DND-41 (cell line): Measurements from ENCODE around the gene PCDHGA12.
"Not testable (repeated sequence)": the region's sequence is repeated elsewhere in the genome, so short reads cannot be mapped to it uniquely, and the experiment has no call there.

Experiments used
- ATAC-seq: fragments of 200-7000 bp; cut with Tn5 transposase; 3 replicates; pipeline ENCODE4 v1.9.1; 2021; ENCODE audit warnings: low read depth; ENCODE audit not compliant: insufficient read depth
- DNase-seq: peaks from one replicate; pipeline ENCODE4 v3.0.0-alpha.2; 2020
- H2AFZ ChIP-seq: 2 replicates; pipeline ENCODE4 v1.6.0; 2012; ENCODE audit warnings: low read depth, low read length
- H3K27ac ChIP-seq: 2 replicates; pipeline ENCODE4 v1.5.1; 2012; ENCODE audit warnings: low read length, inconsistent platforms
- H3K27me3 ChIP-seq: fragments of 200-600 bp; sonication (generic); 2 replicates; pipeline ENCODE4 v1.6.0; 2012; ENCODE audit warnings: low read length, mild to moderate bottlenecking, inconsistent platforms; ENCODE audit not compliant: insufficient read depth, poor library complexity
- H3K36me3 ChIP-seq: 2 replicates; pipeline ENCODE4 v1.5.1; 2012; ENCODE audit warnings: low read length, inconsistent platforms; ENCODE audit not compliant: insufficient read depth
- H3K4me1 ChIP-seq: 2 replicates; pipeline ENCODE4 v1.5.1; 2012; ENCODE audit warnings: mild to moderate bottlenecking, low read length; ENCODE audit not compliant: insufficient read depth
- H3K4me2 ChIP-seq: 2 replicates; pipeline ENCODE4 v1.6.0; 2012; ENCODE audit warnings: mild to moderate bottlenecking, moderate library complexity, low read length, inconsistent platforms; ENCODE audit not compliant: insufficient read depth
- H3K4me3 ChIP-seq, 2 experiments: fragments of 200-600 bp in 1 of 2; shearing (Covaris generic) in 1 of 2; 2 replicates each; pipeline ENCODE4 v1.5.1; 2012 to 2016; ENCODE audit warnings: inconsistent platforms in 2 of 2, low read length in 2 of 2, mild to moderate bottlenecking in 2 of 2, low read depth in 1 of 2, moderate library complexity in 1 of 2
- H3K79me2 ChIP-seq: 2 replicates; pipeline ENCODE4 v1.6.0; 2012; ENCODE audit warnings: low read length, inconsistent platforms; ENCODE audit not compliant: insufficient read depth
- H3K9ac ChIP-seq: 2 replicates; pipeline ENCODE4 v1.6.0; 2012; ENCODE audit warnings: low read depth, mild to moderate bottlenecking, inconsistent platforms, low read length, moderate library complexity
- H3K9me3 ChIP-seq: 2 replicates; pipeline ENCODE4 v1.5.1; 2012; ENCODE audit warnings: low read length, moderate library complexity, mild to moderate bottlenecking, inconsistent platforms; ENCODE audit not compliant: insufficient read depth, severe bottlenecking
- H4K20me1 ChIP-seq: 2 replicates; pipeline ENCODE4 v1.6.0; 2012; ENCODE audit warnings: low read length; ENCODE audit not compliant: insufficient read depth
- EZH2 ChIP-seq: IDR thresholded peaks from 3 replicates; pipeline ENCODE4 v1.6.1; 2012; ENCODE audit warnings: borderline replicate concordance, low read depth, mild to moderate bottlenecking, moderate library complexity, low read length, inconsistent platforms; ENCODE audit not compliant: severe bottlenecking
- TF ChIP-seq, protein P1 (sequence below): IDR thresholded peaks from 2 replicates; pipeline ENCODE4 v1.5.1; 2012; ENCODE audit warnings: borderline replicate concordance, low read length, moderate library complexity, mild to moderate bottlenecking; ENCODE audit not compliant: poor library complexity, severe bottlenecking; ENCODE audit errors: extremely low read depth

The PCDHGA12 gene

DNA sequence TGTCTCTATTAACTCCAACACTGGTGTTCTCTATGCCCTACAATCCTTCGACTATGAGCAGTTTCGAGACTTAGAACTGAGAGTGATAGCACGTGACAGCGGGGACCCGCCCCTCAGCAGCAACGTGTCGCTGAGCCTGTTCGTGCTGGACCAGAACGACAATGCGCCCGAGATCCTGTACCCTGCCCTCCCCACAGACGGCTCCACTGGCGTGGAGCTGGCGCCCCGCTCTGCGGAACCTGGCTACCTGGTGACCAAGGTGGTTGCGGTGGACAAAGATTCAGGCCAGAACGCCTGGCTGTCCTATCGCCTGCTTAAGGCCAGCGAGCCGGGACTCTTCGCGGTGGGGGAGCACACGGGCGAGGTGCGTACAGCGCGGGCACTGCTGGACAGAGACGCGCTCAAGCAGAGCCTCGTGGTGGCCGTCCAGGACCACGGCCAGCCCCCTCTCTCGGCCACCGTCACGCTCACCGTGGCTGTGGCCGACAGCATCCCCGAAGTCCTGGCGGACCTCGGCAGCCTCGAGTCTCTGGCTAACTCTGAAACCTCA lies 7.5 kb upstream of the PCDHGA12 start:
- Histone ChIP-seq H3K9me3 (no peaks in the 10 kb centered on the region), H3K4me1 (no peaks in the 10 kb centered on the region), H2AFZ (no peak overlapping the region), H3K4me2 (no peak overlapping the region), H3K27ac (no peak overlapping the region), H3K4me3 (no peak overlapping the region), H3K36me3 (no peaks in the 10 kb centered on the region), H3K27me3 (peaks cover 10% of the 10 kb centered on the region), H4K20me1 (no peaks in the 10 kb centered on the region), H3K79me2 (no peaks in the 10 kb centered on the region), H3K9ac (no peak overlapping the region)
- TF ChIP-seq, protein P1, sequence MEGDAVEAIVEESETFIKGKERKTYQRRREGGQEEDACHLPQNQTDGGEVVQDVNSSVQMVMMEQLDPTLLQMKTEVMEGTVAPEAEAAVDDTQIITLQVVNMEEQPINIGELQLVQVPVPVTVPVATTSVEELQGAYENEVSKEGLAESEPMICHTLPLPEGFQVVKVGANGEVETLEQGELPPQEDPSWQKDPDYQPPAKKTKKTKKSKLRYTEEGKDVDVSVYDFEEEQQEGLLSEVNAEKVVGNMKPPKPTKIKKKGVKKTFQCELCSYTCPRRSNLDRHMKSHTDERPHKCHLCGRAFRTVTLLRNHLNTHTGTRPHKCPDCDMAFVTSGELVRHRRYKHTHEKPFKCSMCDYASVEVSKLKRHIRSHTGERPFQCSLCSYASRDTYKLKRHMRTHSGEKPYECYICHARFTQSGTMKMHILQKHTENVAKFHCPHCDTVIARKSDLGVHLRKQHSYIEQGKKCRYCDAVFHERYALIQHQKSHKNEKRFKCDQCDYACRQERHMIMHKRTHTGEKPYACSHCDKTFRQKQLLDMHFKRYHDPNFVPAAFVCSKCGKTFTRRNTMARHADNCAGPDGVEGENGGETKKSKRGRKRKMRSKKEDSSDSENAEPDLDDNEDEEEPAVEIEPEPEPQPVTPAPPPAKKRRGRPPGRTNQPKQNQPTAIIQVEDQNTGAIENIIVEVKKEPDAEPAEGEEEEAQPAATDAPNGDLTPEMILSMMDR, result no peak
- TF ChIP-seq EZH2, result no peak
- ATAC-seq, result no peak
- no peak for DNase-seq

DNA sequence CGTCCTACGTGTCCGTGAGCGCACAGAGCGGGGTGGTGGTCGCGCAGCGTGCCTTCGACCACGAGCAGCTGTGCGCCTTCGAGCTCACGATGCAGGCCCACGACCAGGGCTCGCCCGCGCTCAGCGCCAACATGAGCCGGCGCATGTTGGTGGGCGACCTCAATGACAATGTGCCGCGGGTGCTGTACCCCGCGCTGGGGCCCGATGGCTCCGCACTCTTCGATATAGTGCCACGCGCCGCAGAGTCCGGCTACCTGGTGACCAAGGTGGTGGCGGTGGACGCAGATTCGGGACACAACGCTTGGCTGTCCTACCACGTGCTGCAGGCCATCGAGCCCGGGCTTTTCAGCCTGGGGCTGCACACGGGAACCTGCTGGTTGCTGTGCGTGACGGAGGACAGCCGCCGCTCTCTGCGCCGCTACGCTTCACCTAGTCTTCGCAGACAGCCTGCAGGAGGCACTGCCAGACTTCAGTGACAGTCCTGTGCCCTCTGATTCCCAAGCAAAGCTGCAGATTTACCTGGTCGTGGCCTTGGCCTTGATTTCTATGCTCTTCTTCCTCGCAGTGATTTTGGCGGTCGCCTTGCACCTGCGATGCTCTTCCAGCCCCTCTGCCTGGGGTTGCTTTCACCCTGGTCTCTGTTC lies 2.4 kb upstream of the PCDHGA12 start:
- Histone ChIP-seq H3K36me3 (no peaks in the 10 kb centered on the region), H3K4me2 (no peak overlapping the region), H3K4me3 (no peak overlapping the region), H4K20me1 (no peaks in the 10 kb centered on the region), H3K4me1 (no peaks in the 10 kb centered on the region), H3K27ac (no peak overlapping the region), H3K9me3 (no peaks in the 10 kb centered on the region), H3K9ac (no peak overlapping the region), H3K79me2 (no peaks in the 10 kb centered on the region), H3K27me3 (peaks cover 6% of the 10 kb centered on the region), H2AFZ (no peak overlapping the region)
- TF ChIP-seq, protein P1, result no peak
- no peak for TF ChIP-seq EZH2
- ATAC-seq, result no peak
- DNase-seq, result no peak

DNA sequence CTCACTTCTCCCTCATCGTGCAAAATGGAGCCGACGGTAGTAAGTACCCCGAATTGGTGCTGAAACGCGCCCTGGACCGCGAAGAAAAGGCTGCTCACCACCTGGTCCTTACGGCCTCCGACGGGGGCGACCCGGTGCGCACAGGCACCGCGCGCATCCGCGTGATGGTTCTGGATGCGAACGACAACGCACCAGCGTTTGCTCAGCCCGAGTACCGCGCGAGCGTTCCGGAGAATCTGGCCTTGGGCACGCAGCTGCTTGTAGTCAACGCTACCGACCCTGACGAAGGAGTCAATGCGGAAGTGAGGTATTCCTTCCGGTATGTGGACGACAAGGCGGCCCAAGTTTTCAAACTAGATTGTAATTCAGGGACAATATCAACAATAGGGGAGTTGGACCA lies 979 bp downstream of the PCDHGA12 start:
- no peaks in the 10 kb centered on the region for H3K36me3 ChIP-seq
- H3K9ac ChIP-seq, result no peak overlapping the region
- H3K4me3 ChIP-seq, result no peak overlapping the region
- H3K9me3 ChIP-seq, result no peaks in the 10 kb centered on the region
- ATAC-seq, result no peak
- no peak for DNase-seq
- H3K27me3 ChIP-seq, result peaks cover 3% of the 10 kb centered on the region
- H3K79me2 ChIP-seq, result no peaks in the 10 kb centered on the region
- TF ChIP-seq, protein P1, result no peak
- no peak for TF ChIP-seq EZH2
- no peak overlapping the region for H3K4me2 ChIP-seq
- no peaks in the 10 kb centered on the region for H4K20me1 ChIP-seq
- no peak overlapping the region for H2AFZ ChIP-seq
- no peaks in the 10 kb centered on the region for H3K4me1 ChIP-seq
- H3K27ac ChIP-seq, result no peak overlapping the region

DNA sequence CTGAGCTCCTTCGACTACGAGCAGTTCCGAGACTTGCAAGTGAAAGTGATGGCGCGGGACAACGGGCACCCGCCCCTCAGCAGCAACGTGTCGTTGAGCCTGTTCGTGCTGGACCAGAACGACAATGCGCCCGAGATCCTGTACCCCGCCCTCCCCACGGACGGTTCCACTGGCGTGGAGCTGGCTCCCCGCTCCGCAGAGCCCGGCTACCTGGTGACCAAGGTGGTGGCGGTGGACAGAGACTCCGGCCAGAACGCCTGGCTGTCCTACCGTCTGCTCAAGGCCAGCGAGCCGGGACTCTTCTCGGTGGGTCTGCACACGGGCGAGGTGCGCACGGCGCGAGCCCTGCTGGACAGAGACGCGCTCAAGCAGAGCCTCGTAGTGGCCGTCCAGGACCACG lies 2.0 kb downstream of the PCDHGA12 start:
- not testable (repeated sequence) for H3K9me3 ChIP-seq, H3K27me3 ChIP-seq, ATAC-seq, H3K9ac ChIP-seq, H3K36me3 ChIP-seq, H2AFZ ChIP-seq, H3K27ac ChIP-seq, DNase-seq, H3K79me2 ChIP-seq, H3K4me3 ChIP-seq, H3K4me2 ChIP-seq, H3K4me1 ChIP-seq, H4K20me1 ChIP-seq

DNA sequence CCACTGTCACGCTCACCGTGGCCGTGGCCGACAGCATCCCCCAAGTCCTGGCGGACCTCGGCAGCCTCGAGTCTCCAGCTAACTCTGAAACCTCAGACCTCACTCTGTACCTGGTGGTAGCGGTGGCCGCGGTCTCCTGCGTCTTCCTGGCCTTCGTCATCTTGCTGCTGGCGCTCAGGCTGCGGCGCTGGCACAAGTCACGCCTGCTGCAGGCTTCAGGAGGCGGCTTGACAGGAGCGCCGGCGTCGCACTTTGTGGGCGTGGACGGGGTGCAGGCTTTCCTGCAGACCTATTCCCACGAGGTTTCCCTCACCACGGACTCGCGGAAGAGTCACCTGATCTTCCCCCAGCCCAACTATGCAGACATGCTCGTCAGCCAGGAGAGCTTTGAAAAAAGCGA lies 2.4 kb downstream of the PCDHGA12 start:
- H3K4me1 ChIP-seq, H3K27ac ChIP-seq, H3K4me2 ChIP-seq, H3K4me3 ChIP-seq, H3K9ac ChIP-seq, ATAC-seq, DNase-seq, H3K79me2 ChIP-seq, H3K27me3 ChIP-seq, H2AFZ ChIP-seq, H3K36me3 ChIP-seq, H4K20me1 ChIP-seq, H3K9me3 ChIP-seq: not testable (repeated sequence)
